CD14-positive monocyte (primary cell): ENCODE measurements around the gene MAML3. TPM values are rescaled to one million over a fixed set of nuclear protein-coding genes. Genes with fewer than 3 reads are reported as not detected.

Source experiments
- DNase-seq, 3 donors: peaks; one replicate each; pipeline ENCODE4 v3.0.0-alpha.2; 2011 to 2022
- H2AFZ ChIP-seq: 2 replicates; pipeline ENCODE4 v1.6.0; 2012; ENCODE audit warnings: mild to moderate bottlenecking, low read depth, low read length, inconsistent platforms; ENCODE audit not compliant: insufficient read depth, poor library complexity, severe bottlenecking
- H3K27ac ChIP-seq, 2 donors: 1 replicate in 1 of 2; 2 replicates in 1 of 2; pipeline ENCODE4 v1.5.1; 2012 to 2013; ENCODE audit warnings: low read length in 2 of 2, control low read depth in 1 of 2, inconsistent platforms in 1 of 2, low read depth in 1 of 2, mild to moderate bottlenecking in 1 of 2
- H3K27me3 ChIP-seq, 2 donors: one replicate each; pipeline versions ENCODE4 v1.6.0 to v1.6.1; 2011 to 2013; ENCODE audit warnings: low read length in 2 of 2; ENCODE audit not compliant: control insufficient read depth in 2 of 2, insufficient read depth in 2 of 2
- H3K36me3 ChIP-seq, 2 donors: replicated peaks in 1 of 2; 1 replicate in 1 of 2; 2 replicates in 1 of 2; pipeline versions ENCODE4 v1.5.1 to v1.6.1; 2012 to 2013; ENCODE audit warnings: low read length in 2 of 2, control low read depth in 1 of 2, inconsistent platforms in 1 of 2, mild to moderate bottlenecking in 1 of 2; ENCODE audit not compliant: insufficient read depth in 2 of 2, control insufficient read depth in 1 of 2
- H3K4me1 ChIP-seq, 2 donors: 1 replicate in 1 of 2; 2 replicates in 1 of 2; pipeline versions ENCODE4 v1.5.1 to v1.6.1; 2012 to 2013; ENCODE audit warnings: low read length in 2 of 2, control low read depth in 1 of 2, inconsistent platforms in 1 of 2, mild to moderate bottlenecking in 1 of 2, moderate library complexity in 1 of 2; ENCODE audit not compliant: insufficient read depth in 2 of 2, control insufficient read depth in 1 of 2
- H3K4me2 ChIP-seq: replicated peaks from 2 replicates; pipeline ENCODE3; 2012; ENCODE audit warnings: low read length, moderate library complexity, mild to moderate bottlenecking; ENCODE audit not compliant: poor library complexity, severe bottlenecking; ENCODE audit errors: extremely low read depth
- H3K4me3 ChIP-seq, 3 experiments: fragments of 200-600 bp in 1 of 3; sonication (generic) in 1 of 3; replicated peaks in 1 of 3; 1 replicate in 2 of 3; 2 replicates in 1 of 3; pipeline ENCODE4 v1.5.1; 2011 to 2013; ENCODE audit warnings: low read length in 3 of 3, mild to moderate bottlenecking in 3 of 3, control low read depth in 2 of 3, low read depth in 2 of 3, inconsistent platforms in 1 of 3, moderate library complexity in 1 of 3
- H3K79me2 ChIP-seq: 2 replicates; pipeline ENCODE4 v1.6.0; 2012; ENCODE audit warnings: mild to moderate bottlenecking, control low read depth, inconsistent platforms, low read length, moderate library complexity; ENCODE audit not compliant: insufficient read depth
- H3K9ac ChIP-seq: 2 replicates; pipeline ENCODE4 v1.6.0; 2017; ENCODE audit warnings: low read length, mild to moderate bottlenecking; ENCODE audit not compliant: insufficient read depth, poor library complexity, severe bottlenecking
- H3K9me3 ChIP-seq, 2 donors: replicated peaks in 1 of 2; 1 replicate in 1 of 2; 2 replicates in 1 of 2; pipeline versions ENCODE4 v1.5.1 to v1.6.1; 2012 to 2013; ENCODE audit warnings: low read length in 2 of 2, control low read depth in 1 of 2; ENCODE audit not compliant: control insufficient read depth in 1 of 2, insufficient read depth in 1 of 2
- H4K20me1 ChIP-seq: 2 replicates; pipeline ENCODE4 v1.6.0; 2012; ENCODE audit warnings: mild to moderate bottlenecking, low read length, control low read depth, moderate library complexity; ENCODE audit not compliant: insufficient read depth
- H3K27ac Mint-ChIP-seq, 7 donors: one replicate each; pipeline ENCODE4 v1.8.0; 2020; ENCODE audit warnings: mild to moderate bottlenecking in 7 of 7, mixed read lengths in 7 of 7, moderate library complexity in 6 of 7, inconsistent platforms in 2 of 7
- H3K27me3 Mint-ChIP-seq, 3 donors: one replicate each; pipeline ENCODE4 v1.8.0; 2021 to 2022; ENCODE audit warnings: low read depth in 3 of 3, mild to moderate bottlenecking in 3 of 3, mixed read lengths in 3 of 3, moderate library complexity in 3 of 3, inconsistent platforms in 1 of 3
- H3K36me3 Mint-ChIP-seq, 2 donors: one replicate each; pipeline ENCODE4 v1.8.0; 2020; ENCODE audit warnings: mixed read lengths in 2 of 2, inconsistent platforms in 1 of 2, mild to moderate bottlenecking in 1 of 2
- H3K4me1 Mint-ChIP-seq: one replicate; pipeline ENCODE4 v1.8.0; 2020; ENCODE audit warnings: mild to moderate bottlenecking, mixed read lengths
- H3K4me3 Mint-ChIP-seq, 2 donors: one replicate each; pipeline ENCODE4 v1.8.0; 2020; ENCODE audit warnings: mild to moderate bottlenecking in 2 of 2, mixed read lengths in 2 of 2, moderate library complexity in 1 of 2
- H3K9me3 Mint-ChIP-seq, 7 donors: one replicate each; pipeline ENCODE4 v1.8.0; 2020 to 2022; ENCODE audit warnings: mixed read lengths in 7 of 7, mild to moderate bottlenecking in 6 of 7, moderate library complexity in 6 of 7, inconsistent platforms in 2 of 7
- CTCF ChIP-seq: fragments of 200-600 bp; IDR thresholded peaks from one replicate; pipeline ENCODE4 v1.8.0; 2022; ENCODE audit warnings: antibody characterized with exemption, mild to moderate bottlenecking
- WGBS: methylation state at CpG from one replicate; pipeline ENCODE4 v1.1.5; 2013; ENCODE audit warnings: missing lambda C conversion rate; ENCODE audit not compliant: insufficient coverage; 5-methylcytosine and 5-hydroxymethylcytosine counted together
- intact Hi-C, 2 donors: fragments of 100-400 bp; cut with micrococcal nuclease; formaldehyde crosslinking; loops; one replicate each; pipeline versions ENCODE4 v1.15.0 to v1.15.1; 2023
- polyA plus RNA-seq, 3 donors: library from polyadenylated mRNA; depleted of rRNA in 1 of 3; unstranded in 2 of 3; stranded (reverse) in 1 of 3; fragments of 300-500 nt in 2 of 3; fragments of >200 nt in 1 of 3; fragmentation: Illumina TruSeq in 2 of 3; gene quantifications; 1 replicate in 2 of 3; 2 replicates in 1 of 3; pipeline ENCODE4 v1.2.3, GENCODE V29; 2012 to 2021

The MAML3 gene
- polyA plus RNA-seq, 3 donors = 1.5 to 6.5 (median 2.3) TPM

GRCh38 chr4:140151699-140152012 is 2.3 kb downstream of the MAML3 start:
- H3K9me3 ChIP-seq = no peaks in the 10 kb centered on the region
- H3K4me1 Mint-ChIP-seq = peaks cover 35% of the 10 kb centered on the region
- DNase-seq = peak; percentile 47 to 65 (median 60)
- H3K36me3 Mint-ChIP-seq = no peaks in the 10 kb centered on the region
- peaks cover 23 to 30% of the 10 kb centered on the region in 2 donors for H3K4me1 ChIP-seq
- peak overlapping the region; percentile 81 for H3K4me2 ChIP-seq
- H3K4me3 Mint-ChIP-seq = peak overlapping the region; percentile 97
- H3K79me2 ChIP-seq = peaks cover 59% of the 10 kb centered on the region
- no peaks in the 10 kb centered on the region for H3K27me3 ChIP-seq
- no peaks in the 10 kb centered on the region for H4K20me1 ChIP-seq
- H3K27me3 Mint-ChIP-seq = peaks cover 0 to 1% (median 0%) of the 10 kb centered on the region in 3 donors
- peak overlapping the region; percentile 87 to 97 (median 92) for H3K27ac Mint-ChIP-seq
- no peak for TF ChIP-seq CTCF
- H3K36me3 ChIP-seq = no peaks in the 10 kb centered on the region
- H3K27ac ChIP-seq = peak overlapping the region; percentile 88 to 92
- H2AFZ ChIP-seq = peak overlapping the region; percentile 95
- intact Hi-C loops = loop anchor here (2.0 to 5.0 kb wide), 7 partner anchors 59 to 414 kb away; no protein-coding TSS in a partner anchor
- H3K9me3 Mint-ChIP-seq = no peaks in the 10 kb centered on the region
- WGBS = no CpG with 5 or more reads among the region's 11 CpGs
- peak overlapping the region; percentile 60 to 91 (median 87) for H3K4me3 ChIP-seq
- H3K9ac ChIP-seq = peak overlapping the region; percentile 80

GRCh38 chr4:140150886-140151698 is 2.9 kb downstream of the MAML3 start:
- Histone ChIP-seq H3K27me3 (no peaks in the 10 kb centered on the region), H3K9ac (peak overlapping the region; percentile 80), H3K79me2 (peaks cover 65% of the 10 kb centered on the region), H2AFZ (peak overlapping the region; percentile 95), H3K4me1 (peaks cover 18 to 25% of the 10 kb centered on the region in 2 donors), H3K36me3 (no peaks in the 10 kb centered on the region), H3K4me3 (peak overlapping the region; percentile 60 to 91 (median 87)), H3K4me2 (peak overlapping the region; percentile 81), H3K9me3 (no peaks in the 10 kb centered on the region), H4K20me1 (no peaks in the 10 kb centered on the region), H3K27ac (peak overlapping the region; percentile 88 to 92)
- 0% methylated on average over 44 of the region's 84 CpGs for WGBS
- Mint-ChIP-seq H3K4me1 (peaks cover 30% of the 10 kb centered on the region), H3K27me3 (peaks cover 0 to 1% (median 0%) of the 10 kb centered on the region in 3 donors), H3K27ac (peak overlapping the region; percentile 92 to 99 (median 97)), H3K4me3 (peak overlapping the region; percentile 97 to 98), H3K9me3 (no peaks in the 10 kb centered on the region), H3K36me3 (no peaks in the 10 kb centered on the region)
- TF ChIP-seq CTCF = no peak
- peak; percentile 85 to 86 (median 86) for DNase-seq
- intact Hi-C loops = loop anchor here (5.0 kb wide), 5 partner anchors 59 to 414 kb away; no protein-coding TSS in a partner anchor
